GM19240 (cell line): ENCODE measurements around the gene PCGF6.
A peak's percentile ranks its signal among the peaks of the same experiment; 100 is the strongest.
"Not testable (repeated sequence)": the region's sequence is repeated elsewhere in the genome, so short reads cannot be mapped to it uniquely, and the experiment has no call there.

ENCODE experiments used
- DNase-seq: peaks from one replicate; pipeline ENCODE4 v3.0.0; 2011; ENCODE audit warnings: low spot score; ENCODE audit not compliant: insufficient read length

The PCGF6 gene, protein sequence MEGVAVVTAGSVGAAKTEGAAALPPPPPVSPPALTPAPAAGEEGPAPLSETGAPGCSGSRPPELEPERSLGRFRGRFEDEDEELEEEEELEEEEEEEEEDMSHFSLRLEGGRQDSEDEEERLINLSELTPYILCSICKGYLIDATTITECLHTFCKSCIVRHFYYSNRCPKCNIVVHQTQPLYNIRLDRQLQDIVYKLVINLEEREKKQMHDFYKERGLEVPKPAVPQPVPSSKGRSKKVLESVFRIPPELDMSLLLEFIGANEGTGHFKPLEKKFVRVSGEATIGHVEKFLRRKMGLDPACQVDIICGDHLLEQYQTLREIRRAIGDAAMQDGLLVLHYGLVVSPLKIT

DNA sequence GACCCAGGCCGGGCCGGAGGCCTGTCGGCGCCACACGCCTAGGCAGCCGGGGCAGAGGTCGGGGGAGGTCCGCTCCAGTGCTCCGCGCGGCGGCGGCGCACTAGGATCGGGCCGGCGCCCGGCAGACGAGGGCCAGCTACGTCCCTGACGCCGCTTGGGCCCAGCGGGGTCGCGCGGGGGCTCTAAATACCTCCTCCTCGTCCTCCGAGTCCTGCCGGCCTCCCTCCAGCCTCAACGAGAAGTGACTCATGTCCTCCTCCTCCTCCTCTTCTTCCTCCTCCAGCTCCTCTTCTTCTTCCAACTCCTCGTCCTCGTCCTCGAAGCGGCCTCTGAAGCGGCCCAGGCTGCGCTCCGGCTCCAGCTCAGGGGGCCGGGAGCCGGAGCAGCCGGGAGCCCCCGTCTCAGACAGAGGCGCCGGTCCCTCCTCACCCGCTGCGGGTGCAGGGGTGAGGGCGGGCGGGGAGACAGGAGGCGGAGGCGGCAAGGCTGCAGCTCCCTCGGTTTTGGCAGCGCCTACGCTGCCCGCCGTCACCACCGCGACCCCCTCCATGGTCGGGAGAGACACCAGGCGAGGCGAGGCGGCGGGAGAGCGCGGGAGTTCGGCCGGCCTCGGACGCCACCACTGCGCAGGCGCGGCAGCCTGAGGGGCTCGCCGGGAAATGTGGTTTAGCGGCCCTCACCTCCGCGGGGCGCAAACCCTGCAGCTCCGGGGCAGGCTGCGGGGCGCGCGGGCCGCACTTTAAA lies at the start of gene PCGF6:
PCGF6 (minus strand) TSS at position 624 of the 744 bp plus-strand sequence; CDS start at position 550, 74 bp downstream.
- DNase-seq = peak; percentile 78

DNA sequence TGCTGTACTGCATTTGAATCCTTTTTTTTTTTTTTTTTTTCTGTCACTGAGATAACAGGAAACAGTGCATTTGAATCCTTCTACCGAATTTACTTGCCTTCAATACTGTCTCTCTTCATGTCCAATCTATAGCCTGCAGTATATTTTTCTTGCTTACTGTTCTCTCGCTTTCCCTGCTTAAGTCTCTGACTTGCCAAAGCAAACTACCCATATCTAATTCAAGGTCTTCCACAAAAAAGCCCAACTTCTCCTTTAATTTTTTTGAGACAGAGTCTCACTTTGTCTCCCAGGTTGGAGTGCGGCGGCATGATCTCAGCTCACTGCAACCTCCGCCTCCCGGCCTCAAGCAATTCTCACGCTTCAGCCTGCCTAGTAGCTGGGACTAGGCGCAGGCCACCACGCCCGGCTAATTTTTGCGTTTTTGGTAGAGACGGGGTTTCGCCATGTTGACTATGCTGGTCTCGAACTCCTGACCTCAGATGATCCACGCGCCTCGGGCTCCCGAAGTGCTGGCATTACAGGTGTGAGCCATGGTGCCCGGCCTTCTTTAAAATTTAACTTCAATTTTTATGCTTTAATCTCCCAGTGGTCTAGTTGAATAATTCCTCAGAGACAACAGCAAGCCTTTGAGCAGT lies 46.4 kb upstream of the PCGF6 start:
- DNase-seq = no peak

DNA sequence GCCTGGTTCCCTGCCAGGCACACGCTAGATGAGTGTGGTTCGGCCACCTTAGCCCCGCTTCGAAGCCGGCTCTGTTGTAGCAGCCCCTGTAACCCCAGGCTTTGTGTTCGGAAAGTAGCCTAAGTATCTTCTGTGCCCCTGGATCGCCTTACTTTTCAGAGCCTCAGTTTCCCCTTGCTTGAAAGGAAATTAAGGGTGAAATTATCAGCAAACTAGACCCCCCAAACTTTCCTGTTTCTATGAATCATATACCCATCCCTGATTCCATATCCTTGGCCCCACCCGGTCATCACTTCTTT lies 45.8 kb upstream of the PCGF6 start:
- DNase-seq = no peak

DNA sequence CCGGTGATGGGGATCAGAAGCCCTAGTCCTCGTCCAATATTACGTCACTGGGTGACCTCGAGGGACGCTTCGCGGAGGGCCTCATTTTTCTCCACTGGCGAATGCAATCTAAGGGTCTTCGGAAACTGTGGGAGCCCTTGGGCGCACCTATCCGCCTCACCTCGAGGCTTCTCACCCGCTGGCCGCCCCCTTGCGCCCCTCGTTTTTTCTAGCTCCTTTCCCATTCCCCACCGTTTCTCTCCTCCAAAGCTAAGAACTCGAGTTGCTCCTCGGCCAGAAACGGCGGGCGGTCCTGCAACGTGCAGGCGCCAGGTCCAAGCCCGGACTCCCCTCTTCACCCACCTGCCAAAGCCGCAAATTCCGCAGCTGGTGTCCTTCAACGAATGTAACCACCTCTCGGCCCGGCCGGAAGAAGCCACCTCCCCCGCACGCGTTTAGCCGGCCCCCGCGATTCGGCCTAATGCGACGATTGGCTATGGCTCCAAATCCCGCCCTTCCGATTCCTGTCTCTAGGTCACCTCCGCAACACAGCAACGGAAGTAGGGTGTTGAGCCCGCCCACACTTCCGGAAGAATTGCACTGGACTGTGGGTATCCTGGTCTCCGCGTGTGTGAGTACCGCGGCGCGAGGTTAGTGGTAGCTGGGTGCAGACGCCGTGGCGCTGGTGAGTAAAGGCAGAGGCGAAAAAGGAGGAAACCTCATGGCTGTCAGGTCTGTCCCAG lies 45.3 kb upstream of the PCGF6 start, which contains the start of the genes ATP5MK and PDCD11:
ATP5MK (minus strand) TSS at position 409 of the 722 bp plus-strand sequence. CDS start 4,018 bp downstream, outside the sequence.
PDCD11 (plus strand) TSS at position 560 of the 722 bp plus-strand sequence. CDS start 1,801 bp downstream, outside the sequence.
- peak; percentile 88 for DNase-seq

DNA sequence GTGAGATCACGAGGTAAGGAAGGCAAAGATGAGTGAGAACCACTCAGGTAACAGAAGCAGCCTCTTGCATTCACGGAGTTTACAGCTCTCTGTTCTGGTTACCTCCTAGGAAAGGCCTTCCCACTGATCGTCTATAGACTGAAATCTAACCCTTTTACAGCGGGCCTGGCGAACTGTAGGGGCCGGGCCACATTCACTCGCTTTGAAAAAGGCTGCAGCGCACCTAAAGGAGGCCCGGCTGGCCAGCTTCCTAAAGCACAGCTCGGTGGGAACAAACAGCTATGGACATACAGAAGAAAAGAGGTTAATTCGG lies 44.8 kb upstream of the PCGF6 start:
- no peak for DNase-seq

DNA sequence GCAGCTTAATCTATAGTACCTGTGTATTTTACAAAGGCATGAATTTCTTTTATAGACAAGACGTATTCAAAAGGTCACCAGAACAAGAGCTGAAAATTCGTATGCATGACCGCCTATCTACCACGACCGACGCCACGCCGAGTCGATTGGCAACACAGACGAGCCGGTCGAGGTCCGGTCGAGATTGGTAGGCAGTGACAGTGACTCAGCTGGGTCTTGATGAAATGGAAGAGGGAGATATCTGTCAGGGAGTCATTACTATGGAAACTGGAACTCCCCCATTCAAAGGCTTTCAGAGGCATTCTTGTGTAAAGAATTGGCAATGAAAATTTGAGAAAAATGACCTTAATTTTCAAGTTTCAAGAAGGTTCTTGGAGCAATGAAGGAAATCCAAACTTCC lies 43.2 kb upstream of the PCGF6 start:
- no peak for DNase-seq

DNA sequence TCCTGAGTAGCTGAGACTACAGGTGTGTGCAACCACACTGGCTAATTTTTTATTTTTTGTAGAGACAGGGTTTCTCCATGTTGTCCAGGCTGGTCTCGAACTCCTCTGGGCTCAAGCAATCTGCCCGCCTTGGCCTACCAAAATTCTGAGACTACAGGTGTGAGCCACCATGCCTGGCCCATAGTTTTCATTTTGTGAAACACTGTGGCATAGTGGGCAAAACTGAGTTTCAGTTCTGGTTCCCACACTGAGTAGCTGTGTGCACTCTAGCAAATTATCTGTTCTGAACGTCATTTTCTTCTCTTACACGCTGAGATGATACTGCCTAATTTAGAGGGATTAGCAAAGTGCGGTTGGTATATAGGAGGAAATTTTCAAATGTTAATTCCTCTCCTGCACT lies 31.8 kb upstream of the PCGF6 start:
- no peak for DNase-seq

DNA sequence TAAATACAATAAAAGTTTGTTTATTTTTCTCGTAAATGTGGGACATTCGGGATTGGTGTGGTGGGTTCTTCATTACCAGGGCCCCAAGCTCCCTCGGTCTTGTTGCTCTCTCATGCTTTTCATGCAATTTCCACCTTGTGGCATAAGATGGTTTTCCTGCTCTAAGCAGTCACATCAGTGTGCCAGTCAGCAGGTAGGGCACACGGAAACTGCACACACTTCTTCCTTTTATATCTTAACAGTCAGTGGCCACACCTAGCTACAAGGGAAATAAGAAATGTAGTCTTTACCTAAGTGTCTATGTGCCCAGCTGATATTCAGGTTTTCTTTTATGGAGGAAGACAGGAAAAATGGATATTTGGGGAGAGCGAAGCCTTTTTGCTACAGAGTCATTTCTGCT lies 23.3 kb upstream of the PCGF6 start:
- no peak for DNase-seq

DNA sequence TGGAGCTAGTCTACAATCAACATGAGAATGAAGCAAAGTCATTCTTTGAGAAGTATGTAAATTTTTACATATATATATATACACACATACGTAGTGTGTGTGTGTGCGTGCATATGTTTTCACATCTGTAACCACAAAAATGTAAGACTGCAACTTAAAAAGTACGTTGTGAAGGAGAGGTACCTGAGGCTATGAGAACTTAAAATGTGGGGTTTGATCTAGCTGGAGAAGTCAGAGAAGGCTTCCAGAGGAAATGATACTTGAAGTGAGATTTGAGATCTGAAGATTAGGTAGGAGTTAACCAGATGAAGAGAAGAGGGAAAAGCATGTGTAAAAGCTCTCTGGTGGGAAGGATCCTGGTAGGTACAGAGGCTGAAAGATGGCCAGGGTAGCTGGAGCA lies 22.6 kb upstream of the PCGF6 start:
- no peak for DNase-seq

DNA sequence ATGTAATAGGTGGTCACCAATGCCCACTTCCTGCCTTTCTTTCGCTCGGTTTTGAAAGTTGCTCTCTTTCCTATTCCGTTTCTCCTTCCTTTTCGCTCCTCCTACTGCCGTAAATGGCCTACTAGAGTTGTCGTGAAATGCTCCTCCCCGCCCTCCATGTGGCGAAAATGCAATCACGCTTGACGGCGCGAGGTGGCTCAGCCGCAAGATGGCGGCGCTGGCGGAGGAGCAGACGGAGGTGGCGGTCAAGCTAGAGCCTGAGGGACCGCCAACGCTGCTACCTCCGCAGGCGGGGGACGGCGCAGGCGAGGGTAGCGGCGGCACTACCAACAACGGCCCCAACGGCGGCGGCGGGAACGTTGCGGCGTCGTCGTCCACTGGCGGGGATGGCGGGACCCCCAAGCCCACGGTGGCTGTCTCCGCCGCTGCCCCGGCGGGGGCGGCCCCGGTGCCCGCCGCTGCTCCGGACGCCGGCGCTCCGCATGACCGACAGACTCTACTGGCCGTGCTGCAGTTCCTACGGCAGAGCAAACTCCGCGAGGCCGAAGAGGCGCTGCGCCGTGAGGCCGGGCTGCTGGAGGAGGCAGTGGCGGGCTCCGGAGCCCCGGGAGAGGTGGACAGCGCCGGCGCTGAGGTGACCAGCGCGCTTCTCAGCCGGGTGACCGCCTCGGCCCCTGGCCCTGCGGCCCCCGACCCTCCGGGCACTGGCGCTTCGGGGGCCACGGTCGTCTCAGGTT lies 17.0 kb upstream of the PCGF6 start, which contains the start of gene TAF5:
TAF5 (plus strand) TSS at position 195 of the 737 bp plus-strand sequence; CDS start at position 209, 14 bp downstream.
- DNase-seq = peak; percentile 47

DNA sequence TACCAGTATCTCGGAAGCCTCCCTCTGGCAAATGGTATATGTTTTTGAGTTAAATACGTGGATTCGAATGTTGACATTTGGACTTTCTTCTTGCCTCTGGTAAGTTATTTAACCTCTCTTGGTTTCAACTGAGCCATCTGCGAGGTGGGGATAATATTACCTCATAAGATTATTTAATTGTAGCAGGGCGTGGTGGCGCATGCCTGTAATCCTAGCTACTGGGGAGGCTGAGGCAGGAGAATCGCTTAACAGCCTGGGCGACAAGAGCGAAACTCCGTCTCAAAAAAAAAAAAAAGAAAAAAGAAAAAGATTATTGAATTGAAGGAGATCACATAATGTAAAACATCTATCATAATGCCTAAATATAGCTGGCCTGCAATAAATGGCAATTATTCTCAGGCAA lies 16.4 kb upstream of the PCGF6 start:
- no peak for DNase-seq

DNA sequence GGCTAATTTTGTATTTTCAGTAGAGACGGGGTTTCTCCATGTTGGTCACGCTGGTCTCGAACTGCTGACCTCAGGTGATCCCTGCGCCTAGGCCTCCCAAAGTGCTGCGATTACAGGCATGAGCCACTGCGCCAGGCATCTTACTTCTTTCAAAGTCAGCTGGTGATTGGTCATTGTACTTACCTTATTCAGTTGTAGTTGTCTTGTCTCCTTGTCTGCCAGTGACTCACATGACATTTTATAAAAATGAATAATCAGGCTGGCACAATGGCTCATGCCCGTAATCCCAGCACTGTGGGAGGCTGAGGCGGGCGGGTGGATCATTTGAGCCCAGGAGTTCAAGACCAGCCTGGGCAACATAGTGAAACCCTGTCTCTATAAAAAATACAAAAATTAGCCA lies 9.9 kb upstream of the PCGF6 start:
- DNase-seq = not testable (repeated sequence)

DNA sequence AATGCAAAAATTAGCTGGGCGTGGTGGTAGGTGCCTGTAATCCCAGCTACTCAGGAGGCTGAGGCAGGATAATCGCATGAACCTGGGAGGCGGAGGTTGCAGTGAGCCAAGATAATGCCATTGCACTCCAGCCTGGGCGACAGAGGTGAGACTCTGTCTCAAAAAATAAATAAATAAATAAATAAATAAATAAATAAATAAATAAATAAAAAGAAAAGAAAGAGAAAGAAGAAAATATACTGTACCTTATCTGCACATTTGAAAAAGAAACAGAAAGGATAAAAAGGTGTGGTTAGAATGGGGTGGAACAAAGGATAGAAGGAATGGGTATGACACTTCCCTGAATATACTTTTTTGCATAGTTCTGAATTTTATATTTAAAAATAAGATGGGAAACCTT lies 8.6 kb upstream of the PCGF6 start:
- not testable (repeated sequence) for DNase-seq

DNA sequence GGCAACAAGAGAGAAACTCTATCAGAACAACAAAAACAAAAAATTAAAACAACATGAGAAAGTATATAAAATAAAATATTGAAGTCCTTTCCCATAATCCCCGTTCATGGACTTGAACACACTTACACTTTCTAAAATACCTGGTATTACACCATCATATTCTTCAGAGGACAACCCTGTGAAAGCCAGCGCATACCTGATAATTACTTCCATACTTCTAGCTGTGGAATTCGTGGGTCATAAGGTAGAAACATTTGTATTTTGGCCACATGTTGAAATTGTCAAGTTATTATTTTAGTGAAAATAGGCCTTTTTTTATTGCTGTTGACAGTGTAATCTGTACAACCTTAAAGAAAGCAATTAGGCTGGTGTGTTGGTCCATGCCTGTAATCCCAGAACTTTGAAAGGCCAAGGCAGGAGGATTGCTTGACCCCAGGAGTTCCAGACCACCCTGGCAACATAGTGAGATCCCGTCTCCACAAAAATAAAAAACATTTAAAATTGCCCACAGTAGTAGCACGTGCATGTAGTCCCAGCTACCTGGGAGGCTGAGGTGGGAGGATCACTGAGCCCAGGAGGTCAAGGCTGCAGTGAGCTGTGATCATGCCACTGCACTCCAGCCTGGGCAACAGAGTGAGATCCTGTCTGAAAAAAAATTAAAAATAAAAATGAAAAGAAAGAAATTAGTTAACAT lies 5.1 kb upstream of the PCGF6 start:
- no peak for DNase-seq

DNA sequence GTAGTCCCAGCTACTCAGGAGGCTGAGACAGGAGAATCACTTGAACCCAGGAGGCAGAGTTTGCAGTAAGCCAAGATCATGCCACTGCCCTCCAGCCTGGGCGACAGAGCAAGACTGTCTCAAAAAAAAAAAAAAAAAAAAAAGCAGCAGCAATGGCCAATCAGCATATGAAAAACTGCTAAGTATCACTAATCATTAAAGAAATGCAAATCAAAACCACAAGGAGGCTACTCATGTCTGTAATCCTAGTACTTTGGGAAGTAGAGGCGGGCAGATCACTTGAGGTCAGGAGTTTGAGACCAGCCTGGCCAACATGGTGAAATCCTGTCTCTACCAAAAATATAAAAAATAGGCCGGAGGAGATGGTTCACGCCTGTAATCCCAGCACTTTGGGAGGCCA lies 3.6 kb upstream of the PCGF6 start:
- not testable (repeated sequence) for DNase-seq

DNA sequence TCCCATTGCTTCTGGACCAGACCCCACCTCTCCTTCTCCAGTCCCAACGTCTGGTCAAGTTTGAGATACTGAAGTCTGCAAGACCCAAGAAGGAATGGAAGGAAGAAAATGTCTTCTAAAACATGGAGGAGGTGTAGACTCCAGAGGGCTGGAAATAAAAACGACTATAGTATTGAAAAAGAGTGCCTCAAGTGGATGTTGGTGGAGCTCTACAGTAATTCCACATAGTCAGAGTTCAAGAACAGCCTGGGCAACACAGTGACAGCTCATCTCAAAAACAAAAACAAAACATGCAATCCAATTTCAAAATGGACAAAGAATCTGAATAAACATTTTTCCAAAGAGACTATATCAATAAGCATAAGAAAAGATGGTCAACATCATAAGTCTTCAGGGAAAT lies 2.3 kb upstream of the PCGF6 start:
- no peak for DNase-seq

DNA sequence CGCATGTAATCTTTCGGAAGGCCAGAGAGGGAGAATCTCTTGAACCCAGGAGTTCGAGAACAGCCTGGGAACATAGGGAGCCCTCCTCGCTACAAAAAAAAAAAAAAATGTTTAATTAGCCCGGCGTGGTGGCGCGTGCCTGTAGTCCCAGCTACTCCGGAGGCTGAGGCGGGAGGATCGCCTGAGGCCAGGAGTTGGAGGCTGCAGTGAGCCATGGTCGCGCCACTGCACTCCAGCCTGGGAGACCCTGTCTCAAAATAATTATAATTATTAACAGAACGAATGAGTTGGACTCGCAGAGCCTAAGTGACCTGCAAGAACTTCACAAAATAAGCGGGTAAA lies 794 bp downstream of the PCGF6 start:
- no peak for DNase-seq

DNA sequence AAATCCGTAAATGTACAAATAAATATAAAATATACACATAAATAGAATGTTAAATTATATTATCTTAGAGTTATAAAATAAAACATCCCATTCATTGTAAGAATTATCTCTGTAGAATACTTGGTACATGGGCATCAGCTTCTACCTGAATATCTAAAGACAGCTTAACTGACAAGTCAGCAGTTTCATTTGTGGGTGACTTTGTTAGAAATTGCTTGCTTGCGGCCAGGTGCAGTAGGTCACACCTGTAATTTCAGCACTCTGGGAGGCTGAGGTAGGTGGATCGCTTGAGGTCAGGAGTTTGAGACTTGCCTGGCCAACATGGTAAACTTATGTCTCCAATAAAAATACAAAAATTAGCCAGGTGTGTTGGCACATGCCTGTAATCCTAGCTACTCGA lies 14.6 kb downstream of the PCGF6 start:
- DNase-seq = no peak

DNA sequence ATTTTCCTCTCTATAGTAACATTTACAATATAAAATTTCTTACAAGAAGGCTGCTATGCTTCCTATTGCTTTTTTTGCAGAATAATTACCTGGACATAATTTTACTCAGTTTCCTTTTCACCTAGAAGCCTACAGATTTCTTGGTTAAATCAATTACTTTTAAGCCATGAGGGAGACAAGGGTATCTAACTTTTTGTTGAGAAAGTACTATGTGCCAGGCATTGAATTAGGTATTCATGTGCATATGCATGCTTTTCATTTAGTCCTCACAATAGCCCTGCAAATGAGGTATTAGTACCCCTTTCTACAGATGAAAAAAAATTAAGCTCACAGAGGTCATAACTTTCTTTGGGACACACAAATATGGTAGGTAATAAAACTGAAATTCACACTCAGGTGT lies 16.4 kb downstream of the PCGF6 start:
- DNase-seq = no peak

DNA sequence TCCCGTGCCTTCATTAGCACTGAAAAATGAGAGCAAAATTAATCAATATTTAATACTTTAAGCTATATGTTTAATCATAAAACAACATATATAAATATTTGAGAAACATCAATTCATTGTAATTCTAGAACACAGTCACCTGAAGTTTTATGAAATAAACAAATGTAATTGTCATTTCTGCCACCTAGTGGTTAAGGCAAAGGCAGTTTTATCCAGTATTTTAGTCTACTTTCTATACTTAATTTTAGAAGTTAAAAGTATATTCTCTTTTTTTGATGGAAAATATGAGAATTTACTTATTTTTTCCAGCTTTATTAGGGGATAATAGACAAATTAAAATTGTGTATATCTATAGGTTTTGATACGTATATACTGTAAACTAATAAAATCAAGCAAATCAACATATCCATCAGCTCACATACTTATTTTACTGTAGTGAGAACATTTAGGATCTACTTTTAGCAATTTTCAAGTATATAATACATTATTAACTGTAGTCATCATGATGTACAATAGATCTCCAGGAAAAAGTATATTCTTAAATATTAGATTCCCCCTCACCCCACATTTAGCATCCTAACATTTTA lies 16.9 kb downstream of the PCGF6 start:
- peak; percentile 4 for DNase-seq
